Kidney (tissue), 14 donors: ENCODE data around the gene PROZ. TPM values are rescaled to one million over a fixed set of nuclear protein-coding genes. Genes with fewer than 3 reads are reported as not detected.
A peak's percentile ranks its signal among the peaks of the same experiment; 100 is the strongest.

Experiments
- DNase-seq, 5 donors: peaks; one replicate each; pipeline ENCODE4 v3.0.0-alpha.2; 2013 to 2020
- FAIRE-seq: peaks from 2 replicates; lab custom pipeline; 2012; peaks lifted over from hg19 to GRCh38; lab: Jason Lieb, UNC
- H3K27ac ChIP-seq, 2 donors: one replicate each; pipeline ENCODE4 v1.7.0; 2013; ENCODE audit warnings: low read depth in 2 of 2, low read length in 2 of 2, inconsistent platforms in 1 of 2
- H3K27me3 ChIP-seq: one replicate; pipeline ENCODE4 v1.7.1; 2013; ENCODE audit warnings: low read length, inconsistent platforms; ENCODE audit not compliant: control insufficient read depth, insufficient read depth
- H3K36me3 ChIP-seq, 3 donors: one replicate each; pipeline versions ENCODE4 v1.7.0 to v1.7.1; 2013; ENCODE audit warnings: low read length in 3 of 3, control low read depth in 1 of 3, inconsistent platforms in 1 of 3; ENCODE audit not compliant: insufficient read depth in 3 of 3, control insufficient read depth in 2 of 3
- H3K4me1 ChIP-seq, 3 donors: one replicate each; pipeline versions ENCODE4 v1.7.0 to v1.7.1; 2013; ENCODE audit warnings: low read length in 3 of 3, inconsistent platforms in 1 of 3, low read depth in 1 of 3; ENCODE audit not compliant: control insufficient read depth in 2 of 3, insufficient read depth in 2 of 3
- H3K4me3 ChIP-seq, 3 donors: one replicate each; pipeline versions ENCODE4 v1.7.0 to v1.8.1; 2013; ENCODE audit warnings: low read length in 3 of 3, control low read depth in 1 of 3, inconsistent platforms in 1 of 3
- H3K9ac ChIP-seq, 3 donors: one replicate each; pipeline versions ENCODE4 v1.7.0 to v1.7.1; 2013; ENCODE audit warnings: low read length in 3 of 3, control low read depth in 1 of 3, inconsistent platforms in 1 of 3
- H3K9me3 ChIP-seq, 3 donors: one replicate each; pipeline versions ENCODE4 v1.7.0 to v1.7.1; 2013; ENCODE audit warnings: low read length in 3 of 3, control low read depth in 1 of 3, inconsistent platforms in 1 of 3; ENCODE audit not compliant: control insufficient read depth in 2 of 3, insufficient read depth in 1 of 3
- intact Hi-C: fragments of 100-400 bp; cut with DNase I; formaldehyde crosslinking; loops from one replicate; pipeline ENCODE4 v1.11.1; 2022
- polyA plus RNA-seq: library from polyadenylated mRNA; stranded (reverse); fragments of 350-450 nt; fragmentation: Illumina TruSeq; extraction: RNeasy Lipid Tissue Mini Kit (QIAGEN cat#74804); gene quantifications from one replicate; pipeline ENCODE4 v1.2.3, GENCODE V29; 2014; ENCODE audit warnings: low read depth, low replicate concordance; ENCODE audit not compliant: insufficient read depth
- total RNA-seq: library from RNA; stranded (reverse); fragmentation: NEBNext Ultra II Directional; extraction: Animal tissue kit (Norgen Biotek cat#: 25700); gene quantifications from one replicate; pipeline ENCODE4 v1.2.1, GENCODE V29; 2021
- TF ChIP-seq, protein P1 (sequence below): IDR thresholded peaks from 3 replicates; pipeline ENCODE4 v1.5.1; 2012; ENCODE audit warnings: mild to moderate bottlenecking, moderate library complexity, borderline replicate concordance; ENCODE audit not compliant: insufficient read depth; ENCODE audit errors: extremely low read depth
- donor health status: control.
- donor health status: control.
- donor health status: control.
- donor health status: control.
- donor health status: control.
- donor health status: DM: yes; HTN: yes; CAD: no.
- donor health status: Normal renal cell carcinoma (clear cell type).

PROZ gene
- total and polyA plus RNA-seq, 2 donors from 2014 or later, result 20.0 TPM; not detected in 1

DNA sequence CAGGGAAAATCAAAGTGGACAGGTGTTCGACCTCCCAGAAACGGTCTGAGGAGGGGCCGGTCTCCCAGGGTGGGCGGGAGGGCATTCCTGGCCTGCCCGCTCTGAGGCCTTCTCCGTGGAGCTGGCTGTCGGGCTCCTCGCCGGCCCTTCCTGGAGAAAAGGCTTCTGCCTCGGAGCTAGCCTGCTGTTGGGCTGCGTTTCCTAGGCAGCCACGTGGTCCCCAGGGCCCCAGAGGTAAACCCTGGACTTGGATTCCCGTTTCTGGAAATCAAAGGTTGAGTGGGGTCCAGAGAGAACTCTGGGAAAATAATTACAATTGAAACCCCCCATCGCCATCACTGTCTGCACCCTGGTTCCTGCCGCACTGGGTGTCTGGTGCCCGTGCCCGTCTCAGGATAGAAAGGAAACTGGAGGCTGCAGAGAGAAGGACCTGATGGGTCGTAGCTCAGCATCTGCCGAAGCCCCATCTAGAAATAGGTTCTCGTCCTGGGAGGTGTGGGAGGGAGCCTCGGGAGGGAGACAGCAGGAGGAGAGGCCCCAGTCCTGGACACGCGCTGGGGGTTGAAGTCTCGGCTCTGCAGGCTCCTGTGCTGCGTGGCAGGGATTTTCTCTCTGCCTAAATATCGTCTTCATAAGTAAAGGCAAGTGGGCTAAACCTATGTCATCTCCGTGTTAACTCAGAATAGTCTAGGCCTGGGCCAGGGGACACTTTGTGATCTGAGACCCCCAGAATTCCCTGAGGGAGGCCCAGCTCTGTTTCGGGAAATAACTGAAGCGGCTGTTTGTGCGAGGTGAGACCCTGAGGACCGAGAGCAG is 7.7 kb upstream of the PROZ start:
- FAIRE-seq, result no peak
- DNase-seq, result peak in 1 of 5 donors; percentile 56
- intact Hi-C loops, result no loop called here
- no peaks in the 10 kb centered on the region for H3K36me3 ChIP-seq
- no peaks in the 10 kb centered on the region for H3K27me3 ChIP-seq
- no peaks in the 10 kb centered on the region for H3K9me3 ChIP-seq
- TF ChIP-seq, protein P1, sequence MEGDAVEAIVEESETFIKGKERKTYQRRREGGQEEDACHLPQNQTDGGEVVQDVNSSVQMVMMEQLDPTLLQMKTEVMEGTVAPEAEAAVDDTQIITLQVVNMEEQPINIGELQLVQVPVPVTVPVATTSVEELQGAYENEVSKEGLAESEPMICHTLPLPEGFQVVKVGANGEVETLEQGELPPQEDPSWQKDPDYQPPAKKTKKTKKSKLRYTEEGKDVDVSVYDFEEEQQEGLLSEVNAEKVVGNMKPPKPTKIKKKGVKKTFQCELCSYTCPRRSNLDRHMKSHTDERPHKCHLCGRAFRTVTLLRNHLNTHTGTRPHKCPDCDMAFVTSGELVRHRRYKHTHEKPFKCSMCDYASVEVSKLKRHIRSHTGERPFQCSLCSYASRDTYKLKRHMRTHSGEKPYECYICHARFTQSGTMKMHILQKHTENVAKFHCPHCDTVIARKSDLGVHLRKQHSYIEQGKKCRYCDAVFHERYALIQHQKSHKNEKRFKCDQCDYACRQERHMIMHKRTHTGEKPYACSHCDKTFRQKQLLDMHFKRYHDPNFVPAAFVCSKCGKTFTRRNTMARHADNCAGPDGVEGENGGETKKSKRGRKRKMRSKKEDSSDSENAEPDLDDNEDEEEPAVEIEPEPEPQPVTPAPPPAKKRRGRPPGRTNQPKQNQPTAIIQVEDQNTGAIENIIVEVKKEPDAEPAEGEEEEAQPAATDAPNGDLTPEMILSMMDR, result no peak
- H3K4me3 ChIP-seq, result no peak overlapping the region
- peaks cover 0 to 20% (median 0%) of the 10 kb centered on the region in 3 donors for H3K4me1 ChIP-seq
- no peak overlapping the region for H3K9ac ChIP-seq
- no peak overlapping the region for H3K27ac ChIP-seq

DNA sequence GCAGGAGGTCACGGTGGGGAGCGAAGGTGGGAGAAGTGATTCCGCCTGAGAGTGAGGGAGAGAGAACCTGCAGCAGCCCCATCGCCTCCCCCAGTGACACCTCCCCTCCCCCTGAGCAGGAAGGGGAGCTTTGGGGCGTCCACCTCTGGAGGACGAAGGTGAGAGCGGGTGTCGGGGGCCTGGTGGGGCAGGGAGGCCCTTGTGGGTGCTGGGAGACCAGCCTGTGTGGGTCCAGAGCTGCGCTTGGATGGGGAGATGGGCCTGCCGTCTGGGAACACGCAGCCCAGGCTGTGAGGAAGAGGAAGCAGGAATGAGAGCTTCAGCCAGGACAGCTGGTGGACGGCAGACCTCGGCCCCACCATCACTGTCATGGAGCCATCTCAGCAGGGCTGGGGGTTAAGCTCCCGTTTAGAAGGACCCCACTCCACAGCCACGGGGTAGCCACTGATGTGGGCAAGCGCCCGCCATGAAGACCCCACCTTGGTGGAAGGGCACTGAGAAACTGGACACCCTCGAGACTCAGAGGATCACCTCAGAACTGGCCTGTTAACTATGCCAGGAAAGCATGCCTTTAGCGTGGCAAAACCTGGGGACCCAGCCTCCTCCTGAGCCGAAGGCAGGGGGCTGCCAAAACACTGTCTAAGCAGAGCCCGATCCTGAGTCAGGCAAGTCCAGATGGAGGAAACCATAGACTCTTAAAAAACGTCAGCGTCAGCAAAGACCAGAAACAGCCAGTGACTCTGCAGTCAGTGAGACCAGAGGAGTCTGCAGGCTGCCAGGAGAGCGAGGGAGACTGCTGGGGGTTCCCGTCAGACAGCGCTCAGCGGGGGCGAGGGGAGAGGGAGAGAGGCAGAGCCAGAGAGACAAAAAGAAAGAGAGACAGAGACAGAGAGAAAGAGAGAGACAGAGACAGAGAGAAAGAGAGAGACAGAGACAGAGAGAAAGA is 6.4 kb upstream of the PROZ start:
- Histone ChIP-seq H3K9me3 (no peaks in the 10 kb centered on the region), H3K4me1 (peaks cover 0 to 20% (median 0%) of the 10 kb centered on the region in 3 donors), H3K9ac (peak overlapping the region in 2 of 3 donors; percentile 72 to 87), H3K27me3 (no peaks in the 10 kb centered on the region), H3K27ac (peak overlapping the region in 1 of 2 donors; percentile 74), H3K4me3 (peak overlapping the region in 2 of 3 donors; percentile 63 to 72), H3K36me3 (no peaks in the 10 kb centered on the region)
- intact Hi-C loops, result no loop called here
- TF ChIP-seq, protein P1, result no peak
- DNase-seq (peak in 2 of 5 donors; percentile 57 to 77), FAIRE-seq (no peak)

DNA sequence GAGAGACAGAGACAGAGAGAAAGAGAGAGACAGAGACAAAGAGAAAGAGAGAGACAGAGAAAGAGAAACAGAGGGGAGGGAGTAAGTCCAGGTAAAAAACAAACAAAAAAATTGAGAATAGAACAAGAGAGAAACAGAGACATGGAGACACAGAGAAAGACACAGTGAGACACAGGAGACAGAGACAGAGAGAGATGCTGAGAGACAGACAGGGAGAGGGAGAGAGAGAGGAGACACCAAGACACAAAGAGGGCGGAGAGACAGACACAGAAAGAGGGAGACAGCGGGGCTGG is 5.8 kb upstream of the PROZ start:
- peaks cover 0 to 23% (median 0%) of the 10 kb centered on the region in 3 donors for H3K4me1 ChIP-seq
- DNase-seq, result no peak
- intact Hi-C loops, result no loop called here
- FAIRE-seq, result no peak
- H3K9ac ChIP-seq, result peak overlapping the region in 2 of 3 donors; percentile 72 to 87
- H3K27ac ChIP-seq, result peak overlapping the region; percentile 74 to 88
- H3K27me3 ChIP-seq, result no peaks in the 10 kb centered on the region
- no peaks in the 10 kb centered on the region for H3K36me3 ChIP-seq
- H3K4me3 ChIP-seq, result peak overlapping the region in 2 of 3 donors; percentile 63 to 72
- no peaks in the 10 kb centered on the region for H3K9me3 ChIP-seq
- TF ChIP-seq, protein P1, result no peak
